ENCODE measurements around the gene GATA3.

Gene GATA3

GRCh38 chr10:8112230-8112905, 57.9 kb downstream of the GATA3 start:
- Histone ChIP-seq H3K36me3 (ENCODE audit: control insufficient read depth, insufficient read depth, low read length) (no peaks in the 10 kb centered on the region), H3K4me3 (replicated peaks; ENCODE audit: low read depth, low read length) (no peak overlapping the region), H3K27me3 (replicated peaks; ENCODE audit: control insufficient read depth, insufficient read depth, low read length) (no peaks in the 10 kb centered on the region; the same call in 1 of the 2 replicates)
- no peak for TF ChIP-seq CTCF (IDR thresholded peaks at IDR 0.05; ENCODE audit: insufficient read depth, low read length, poor library complexity, severe bottlenecking)
- DNase-seq (ENCODE audit: extremely low read depth, insufficient read length): no peak

DNA sequence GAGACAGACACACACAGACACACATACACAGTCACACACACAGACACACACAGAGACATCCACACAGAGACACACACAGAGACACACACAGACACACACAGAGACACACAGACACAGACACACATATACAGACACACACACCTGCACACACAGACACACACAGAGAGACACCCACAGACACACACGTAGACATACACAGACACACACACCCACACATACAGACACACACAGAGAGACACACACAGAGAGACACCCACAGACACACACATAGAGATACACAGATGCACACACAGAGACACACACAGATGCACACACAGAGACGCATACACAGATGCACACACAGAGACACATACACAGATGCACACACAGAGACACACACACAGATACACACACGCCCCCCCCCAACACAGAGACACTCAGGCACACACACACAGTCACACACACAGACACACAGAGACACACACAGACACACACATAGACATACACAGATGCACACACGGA, 58.5 kb downstream of the GATA3 start:
- H3K4me3 ChIP-seq (replicated peaks; ENCODE audit: low read depth, low read length): no peak overlapping the region
- DNase-seq (ENCODE audit: extremely low read depth, insufficient read length): no peak
- no peak for TF ChIP-seq CTCF (IDR thresholded peaks at IDR 0.05; ENCODE audit: insufficient read depth, low read length, poor library complexity, severe bottlenecking)
- no peaks in the 10 kb centered on the region; the same call in 1 of the 2 replicates for H3K27me3 ChIP-seq (replicated peaks; ENCODE audit: control insufficient read depth, insufficient read depth, low read length)
- H3K36me3 ChIP-seq (ENCODE audit: control insufficient read depth, insufficient read depth, low read length): no peaks in the 10 kb centered on the region

DNA sequence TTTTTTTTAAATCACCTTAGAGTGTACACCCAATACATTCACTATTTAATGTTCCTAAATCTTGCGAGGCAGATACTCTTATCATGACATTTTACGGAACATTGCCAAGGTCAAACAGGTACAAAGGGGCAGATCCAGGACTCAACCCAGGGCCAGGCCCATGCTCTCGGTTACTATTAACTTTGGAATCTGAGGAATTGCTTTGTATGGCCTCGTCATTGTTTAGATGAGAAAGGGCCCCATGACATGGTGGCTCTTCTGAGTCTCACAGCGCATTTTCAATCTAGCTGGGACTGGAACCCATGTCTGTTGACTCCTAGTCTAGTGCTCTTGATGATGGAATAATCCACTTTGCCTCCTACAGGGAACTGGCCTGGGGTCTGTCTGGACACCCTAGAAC, 59.1 kb downstream of the GATA3 start:
- Histone ChIP-seq H3K36me3 (ENCODE audit: control insufficient read depth, insufficient read depth, low read length) (no peaks in the 10 kb centered on the region), H3K27me3 (replicated peaks; ENCODE audit: control insufficient read depth, insufficient read depth, low read length) (no peaks in the 10 kb centered on the region; the same call in 1 of the 2 replicates), H3K4me3 (replicated peaks; ENCODE audit: low read depth, low read length) (no peak overlapping the region)
- no peak for TF ChIP-seq CTCF (IDR thresholded peaks at IDR 0.05; ENCODE audit: insufficient read depth, low read length, poor library complexity, severe bottlenecking)
- DNase-seq (ENCODE audit: extremely low read depth, insufficient read length): no peak

GRCh38 chr10:8114741-8115617, 60.5 kb downstream of the GATA3 start:
- no peak for DNase-seq (ENCODE audit: extremely low read depth, insufficient read length)
- Histone ChIP-seq H3K27me3 (replicated peaks; ENCODE audit: control insufficient read depth, insufficient read depth, low read length) (no peaks in the 10 kb centered on the region; the same call in 1 of the 2 replicates), H3K36me3 (ENCODE audit: control insufficient read depth, insufficient read depth, low read length) (no peaks in the 10 kb centered on the region), H3K4me3 (replicated peaks; ENCODE audit: low read depth, low read length) (no peak overlapping the region)
- no peak for TF ChIP-seq CTCF (IDR thresholded peaks at IDR 0.05; ENCODE audit: insufficient read depth, low read length, poor library complexity, severe bottlenecking)

DNA sequence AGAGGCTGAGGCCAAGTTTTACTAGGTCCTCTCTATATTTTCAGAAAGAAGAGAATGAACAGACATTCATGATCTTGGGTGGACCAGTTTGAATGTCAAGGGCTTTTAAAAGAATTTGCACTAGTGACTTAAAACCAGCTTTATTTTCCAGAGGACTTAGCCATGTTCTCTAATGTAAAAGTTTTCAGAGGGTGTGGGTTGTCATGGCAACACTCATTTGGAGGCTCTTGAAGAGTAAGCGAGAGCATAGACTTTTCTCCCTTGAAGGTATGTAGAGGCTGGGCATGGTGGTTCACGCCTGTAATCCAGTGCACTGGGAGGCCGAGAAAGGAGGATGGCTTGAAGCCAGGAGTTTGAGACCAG, 61.1 kb downstream of the GATA3 start:
- no peak for DNase-seq (ENCODE audit: extremely low read depth, insufficient read length)
- no peak for TF ChIP-seq CTCF (IDR thresholded peaks at IDR 0.05; ENCODE audit: insufficient read depth, low read length, poor library complexity, severe bottlenecking)
- H3K36me3 ChIP-seq (ENCODE audit: control insufficient read depth, insufficient read depth, low read length): no peaks in the 10 kb centered on the region
- H3K27me3 ChIP-seq (replicated peaks; ENCODE audit: control insufficient read depth, insufficient read depth, low read length): no peaks in the 10 kb centered on the region; the same call in 1 of the 2 replicates
- H3K4me3 ChIP-seq (replicated peaks; ENCODE audit: low read depth, low read length): no peak overlapping the region

All from GM06990 (cell line).